Adrenal gland (tissue), 12 donors: Measurements from ENCODE around the gene SMARCC2. TPM values are rescaled to one million over a fixed set of nuclear protein-coding genes. Genes with fewer than 3 reads are reported as not detected.

Experiments
- DNase-seq, 7 donors: peaks; one replicate each; pipeline ENCODE4 v3.0.0-alpha.2; 2019 to 2020
- H3K27ac ChIP-seq, 5 donors: fragments of 200-600 bp; sonication (generic) in 4 of 5; 1 replicate in 3 of 5; 2 replicates in 2 of 5; pipeline versions ENCODE4 v1.5.1 to v1.8.0; 2016 to 2020; ENCODE audit warnings: mild to moderate bottlenecking in 1 of 5
- H3K27me3 ChIP-seq: fragments of 200-600 bp; 2 replicates; pipeline ENCODE4 v1.8.0; 2021
- H3K36me3 ChIP-seq, 2 donors: fragments of 200-600 bp; replicated peaks in 1 of 2; 1 replicate in 1 of 2; 2 replicates in 1 of 2; pipeline versions ENCODE4 v1.5.1 to v1.8.0; 2018 to 2022
- H3K4me1 ChIP-seq, 2 donors: fragments of 200-600 bp; replicated peaks in 1 of 2; 1 replicate in 1 of 2; 2 replicates in 1 of 2; pipeline versions ENCODE4 v1.5.1 to v1.8.0; 2018 to 2021
- H3K4me3 ChIP-seq, 4 donors: fragments of 200-600 bp; sonication (generic) in 3 of 4; one replicate each; pipeline ENCODE4 v1.5.1; 2016 to 2018
- H3K9me3 ChIP-seq, 3 donors: fragments of 200-600 bp; sonication (generic) in 1 of 3; replicated peaks in 1 of 3; 1 replicate in 2 of 3; 2 replicates in 1 of 3; pipeline versions ENCODE4 v1.5.1 to v1.8.0; 2016 to 2021
- CTCF ChIP-seq, 6 experiments: fragments of 450-650 bp in 4 of 6; fragments of 200-600 bp in 2 of 6; sonication (generic) in 1 of 6; IDR thresholded peaks; 1 replicate in 5 of 6; 2 replicates in 1 of 6; pipeline versions ENCODE4 v1.5.1 to v1.8.0; 2016 to 2021; ENCODE audit warnings: antibody characterized with exemption in 6 of 6, mild to moderate bottlenecking in 2 of 6, moderate library complexity in 1 of 6
- POLR2A ChIP-seq, 2 donors: fragments of 450-650 bp; IDR thresholded peaks; one replicate each; pipeline ENCODE4 v1.6.1; 2017; ENCODE audit warnings: antibody characterized with exemption in 2 of 2, mild to moderate bottlenecking in 2 of 2, moderate library complexity in 1 of 2
- WGBS, 4 donors: extraction: QIAGEN DNeasy Blood & Tissue Kit in 2 of 4; methylation state at CpG; one replicate each; pipeline versions ENCODE4 v1.1.5 to v1.1.7; 2013 to 2017; 5-methylcytosine and 5-hydroxymethylcytosine counted together
- intact Hi-C, 2 donors: fragments of 100-400 bp; cut with DNase I; formaldehyde crosslinking; loops; one replicate each; pipeline versions ENCODE4 v1.14.1 to v1.15.0; 2022 to 2023
- polyA plus RNA-seq, 3 donors: library from polyadenylated mRNA; stranded (reverse); fragments of 200-250 nt in 2 of 3; fragments of 350-450 nt in 1 of 3; fragmentation: Illumina TruSeq in 1 of 3; extraction: RNeasy Lipid Tissue Mini Kit (QIAGEN cat#74804) in 1 of 3; gene quantifications; one replicate each; pipeline ENCODE4 v1.2.3, GENCODE V29; 2013 to 2014
- total RNA-seq, 9 donors: library from RNA; depleted of rRNA in 4 of 9; stranded (reverse); fragments of >200 nt in 4 of 9; fragments of 120-200 nt in 1 of 9; fragmentation: NEBNext Ultra II Directional in 1 of 9; extraction: Animal tissue kit (Norgen Biotek cat#: 25700) in 1 of 9; gene quantifications; one replicate each; pipeline versions ENCODE4 v1.1.0 to v1.2.4, GENCODE V29; 2013 to 2023
- donor health status: healthy with polysubstance abuse.
- donor health status: Bipolar disorder and iron deficiency.
- donor health status: DM: yes; HTN: yes; CAD: no.
- donor health status: DM: no; HTN: no; CAD: no.
- donor health status: DM: no; HTN: no; CAD: no.
- donor health status: DM: yes; HTN: yes; CAD: no.

The SMARCC2 gene
- total and polyA plus RNA-seq, 12 donors = 22.8 to 102 (median 59.1) TPM

- Histone ChIP-seq H3K27ac (no peak overlapping the region), H3K9me3 (no peaks in the 10 kb centered on the region), H3K4me3 (no peak overlapping the region), H3K4me1 (peaks cover 0 to 6% of the 10 kb centered on the region in 2 donors), H3K27me3 (no peaks in the 10 kb centered on the region), H3K36me3 (peaks cover 0 to 55% of the 10 kb centered on the region in 2 donors)
- intact Hi-C loops = no loop called here
- no peak for DNase-seq
- TF ChIP-seq POLR2A (IDR thresholded peaks at IDR 0.05) (no peak), CTCF (IDR thresholded peaks at IDR 0.05) (peak in 1 of 6 experiments; percentile 5)
Observed at GRCh38 chr12:56205445-56205844, 16.2 kb upstream of the SMARCC2 start.

- intact Hi-C loops = no loop called here
- H3K36me3 ChIP-seq = peaks cover 0 to 43% of the 10 kb centered on the region in 2 donors
Observed at GRCh38 chr12:56204275-56204674, 15.0 kb upstream of the SMARCC2 start.

GRCh38 chr12:56202838-56203237 is 13.6 kb upstream of the SMARCC2 start:
- no peaks in the 10 kb centered on the region for H3K27me3 ChIP-seq
- intact Hi-C loops = no loop called here
- no peak for TF ChIP-seq CTCF (IDR thresholded peaks at IDR 0.05)
- no peaks in the 10 kb centered on the region for H3K9me3 ChIP-seq
- H3K27ac ChIP-seq = no peak overlapping the region
- 50 to 74% (median 62%) methylated on average over 2 of the region's 2 CpGs for WGBS, 4 donors
- peaks cover 0 to 6% of the 10 kb centered on the region in 2 donors for H3K4me1 ChIP-seq
- peaks cover 0 to 31% of the 10 kb centered on the region in 2 donors for H3K36me3 ChIP-seq
- no peak overlapping the region for H3K4me3 ChIP-seq
- no peak for DNase-seq

More at GRCh38 chr12:56204275-56204674, 15.0 kb upstream of the SMARCC2 start:
- Histone ChIP-seq H3K4me3 (no peak overlapping the region), H3K27me3 (no peaks in the 10 kb centered on the region), H3K27ac (no peak overlapping the region), H3K9me3 (no peaks in the 10 kb centered on the region), H3K4me1 (peaks cover 0 to 6% of the 10 kb centered on the region in 2 donors)
- DNase-seq = no peak
- no peak for TF ChIP-seq POLR2A (IDR thresholded peaks at IDR 0.05)
- no peak for TF ChIP-seq CTCF (IDR thresholded peaks at IDR 0.05)

GRCh38 chr12:56202366-56202765 is 13.1 kb upstream of the SMARCC2 start:
- Histone ChIP-seq H3K9me3 (no peaks in the 10 kb centered on the region), H3K27me3 (no peaks in the 10 kb centered on the region), H3K27ac (peak overlapping the region in 1 of 5 donors; percentile 3), H3K4me1 (peaks cover 0 to 6% of the 10 kb centered on the region in 2 donors), H3K36me3 (peaks cover 0 to 27% of the 10 kb centered on the region in 2 donors), H3K4me3 (no peak overlapping the region)
- DNase-seq = no peak
- TF ChIP-seq CTCF (IDR thresholded peaks at IDR 0.05) = no peak
- TF ChIP-seq POLR2A (IDR thresholded peaks at IDR 0.05) = no peak
- WGBS, 4 donors = 7 to 35% (median 30%) methylated on average over 1 of the region's 1 CpG
- intact Hi-C loops = no loop called here
